ENCODE results near the gene APP. TPM values are rescaled to one million over a fixed set of nuclear protein-coding genes. Genes with fewer than 3 reads are reported as not detected.
"Not testable (repeated sequence)": the region's sequence is repeated elsewhere in the genome, so short reads cannot be mapped to it uniquely, and the experiment has no call there.

The APP gene
- total RNA-seq, 1 donor from 2014 or later = 1,790 TPM

DNA sequence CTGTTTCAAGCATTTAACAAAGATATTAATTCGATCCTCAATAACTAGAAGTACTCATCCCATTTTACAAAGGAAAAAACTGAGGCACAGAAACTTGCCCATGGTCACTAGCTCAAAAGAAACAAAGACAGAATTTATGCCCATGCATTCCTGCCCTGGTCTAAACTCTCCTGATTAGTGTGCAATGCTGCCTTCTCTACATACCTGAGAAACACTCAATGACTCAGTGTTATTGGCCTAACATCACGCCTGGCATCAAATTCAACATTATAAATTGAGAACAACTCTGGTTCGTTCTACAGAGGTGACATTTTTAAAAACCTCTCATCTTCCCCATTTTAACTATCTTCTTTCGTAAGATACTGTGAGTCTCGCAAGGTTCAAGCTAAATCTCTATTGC, 5.2 kb downstream of the APP start:
- no peak for DNase-seq (ENCODE audit: extremely low read depth, low read depth, low spot score)

DNA sequence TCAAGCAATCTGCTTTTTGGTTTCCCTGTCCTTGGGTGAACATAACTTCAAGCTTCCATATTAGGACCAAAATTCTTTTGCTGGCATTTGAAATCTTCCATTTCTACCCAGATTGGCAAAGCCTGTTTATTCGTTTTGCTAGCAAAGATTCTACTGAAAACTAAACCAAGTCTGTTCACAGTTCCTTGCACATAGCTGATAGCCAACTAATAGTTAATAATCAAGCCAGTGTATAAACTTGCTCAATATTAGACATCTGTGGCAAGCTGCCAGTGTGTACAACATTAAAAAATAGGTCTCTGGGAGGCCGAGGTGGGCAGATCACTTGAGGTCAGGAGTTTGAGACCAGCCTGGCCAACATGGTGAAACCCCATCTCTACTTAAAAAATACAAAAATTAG, 6.3 kb downstream of the APP start:
- no peak for DNase-seq (ENCODE audit: extremely low read depth, low read depth, low spot score)

DNA sequence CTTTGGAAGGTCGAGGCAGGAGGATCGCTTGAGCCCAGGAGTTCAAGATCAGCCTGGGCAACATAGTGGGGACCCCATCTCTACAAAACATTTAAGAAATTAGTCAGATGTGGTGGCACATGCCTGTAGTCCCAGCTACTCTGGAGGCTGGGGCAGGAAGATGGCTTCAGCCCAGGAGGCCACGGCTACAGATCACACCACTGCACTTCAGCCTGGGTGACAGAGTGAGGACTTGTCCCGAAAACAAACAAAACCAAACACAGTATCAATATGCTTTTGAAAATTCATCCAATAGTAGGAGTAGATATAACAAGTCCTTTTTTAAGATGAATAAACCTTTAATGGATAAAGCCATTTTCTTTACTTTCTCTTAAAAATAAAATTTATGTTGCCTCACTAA, 8.5 kb downstream of the APP start:
- DNase-seq (ENCODE audit: extremely low read depth, low read depth, low spot score) = no peak

DNA sequence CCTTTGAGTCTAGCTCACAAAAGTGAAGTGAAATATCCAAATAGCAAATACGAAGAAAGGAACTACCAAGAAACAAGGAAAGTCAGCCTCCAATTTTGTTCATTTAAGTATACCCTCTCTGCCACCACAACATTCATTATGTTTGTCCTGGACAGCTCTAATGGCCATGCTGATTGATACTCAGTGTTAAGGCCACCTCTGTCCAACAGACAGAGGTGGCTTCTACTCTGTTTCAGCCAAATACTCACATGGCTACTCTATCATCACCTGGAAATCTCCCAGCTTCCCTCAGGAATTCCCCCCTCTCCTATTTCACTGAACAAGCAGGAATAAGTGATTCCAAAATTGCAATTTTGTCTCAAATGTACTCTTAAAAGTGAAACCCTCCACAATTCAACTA, 10.7 kb downstream of the APP start:
- DNase-seq (ENCODE audit: extremely low read depth, low read depth, low spot score) = no peak

DNA sequence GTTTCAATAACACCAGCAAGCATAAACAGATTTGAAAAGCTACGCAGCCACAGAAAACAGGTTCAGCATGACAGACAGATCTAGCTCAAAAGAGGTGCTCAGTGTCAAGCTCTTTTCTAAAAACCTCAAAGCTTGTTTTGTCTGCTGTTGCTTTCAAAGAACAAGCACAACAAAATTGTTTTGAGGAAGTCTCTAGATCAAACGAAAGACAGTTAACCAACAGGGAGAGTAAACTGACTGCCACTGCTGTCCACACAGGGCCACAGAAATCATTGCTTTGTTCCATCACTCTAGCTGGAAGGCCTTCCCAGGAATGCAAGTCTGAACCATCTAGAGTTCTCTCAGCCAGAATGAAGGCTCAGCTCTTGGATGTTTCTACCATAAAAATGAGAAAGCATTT, 12.8 kb downstream of the APP start:
- no peak for DNase-seq (ENCODE audit: extremely low read depth, low read depth, low spot score)

DNA sequence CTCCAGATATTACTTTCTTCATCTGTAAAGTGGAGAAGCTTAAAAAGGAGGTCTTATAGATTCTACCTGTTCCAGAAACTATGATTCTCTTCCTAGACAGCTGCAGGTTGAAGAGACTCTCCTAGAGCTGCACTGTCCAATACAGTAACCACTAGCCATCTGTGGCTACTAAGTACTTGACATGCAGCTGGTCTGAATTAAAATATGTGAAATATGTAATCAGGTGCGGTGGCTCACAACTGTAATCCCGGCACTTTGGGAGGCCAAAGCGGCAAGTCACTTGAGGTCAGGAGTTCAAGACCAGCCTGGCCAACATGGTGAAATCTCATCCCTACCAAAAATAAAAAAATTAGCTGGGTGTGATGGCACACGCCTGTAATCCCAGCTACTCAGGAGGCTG, 15.8 kb downstream of the APP start:
- no peak for DNase-seq (ENCODE audit: extremely low read depth, low read depth, low spot score)

DNA sequence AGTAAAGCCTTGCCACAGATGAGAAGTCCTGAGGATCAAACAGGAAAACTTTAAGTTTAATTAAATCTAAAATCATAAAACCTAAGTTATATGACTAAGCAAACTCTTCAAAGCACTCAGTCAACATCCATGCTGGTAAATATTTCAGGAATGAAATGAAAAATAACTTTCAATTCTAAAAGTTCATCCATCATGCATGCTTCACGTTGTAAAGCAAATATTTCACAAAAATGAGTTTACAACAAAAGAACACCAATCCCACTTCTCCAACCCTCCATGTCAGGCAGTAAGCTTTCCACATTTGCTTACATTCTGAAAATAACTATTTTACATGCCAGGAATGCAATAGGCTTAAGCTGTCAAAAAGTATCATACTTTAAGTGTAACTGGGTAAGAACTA, 16.8 kb downstream of the APP start:
- no peak for DNase-seq (ENCODE audit: extremely low read depth, low read depth, low spot score)

DNA sequence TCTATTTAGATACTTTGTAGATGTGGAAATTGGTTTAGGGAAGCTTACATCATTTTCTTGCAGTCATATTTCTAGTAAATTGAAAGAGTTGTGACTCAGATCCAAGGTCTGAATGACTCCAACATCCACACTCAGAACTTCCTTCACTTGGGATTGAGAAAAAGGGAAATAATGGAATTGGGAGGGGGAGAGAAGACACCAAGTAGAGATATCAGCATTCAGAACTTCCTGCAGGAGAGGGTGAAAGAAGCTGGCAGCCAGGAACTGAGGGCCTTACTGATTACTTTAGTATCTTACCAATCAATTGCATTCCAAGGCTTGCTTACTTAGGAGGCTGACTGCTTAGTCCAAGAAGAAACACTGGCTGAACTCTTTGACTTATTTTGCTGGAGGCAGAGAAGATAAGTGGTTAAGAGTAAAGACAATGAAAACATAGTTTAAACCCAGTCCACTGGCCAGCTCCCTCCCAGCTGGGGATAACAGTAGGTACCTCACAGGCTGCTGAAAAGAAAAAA, 21.7 kb downstream of the APP start:
- no peak for DNase-seq (ENCODE audit: extremely low read depth, low read depth, low spot score)

DNA sequence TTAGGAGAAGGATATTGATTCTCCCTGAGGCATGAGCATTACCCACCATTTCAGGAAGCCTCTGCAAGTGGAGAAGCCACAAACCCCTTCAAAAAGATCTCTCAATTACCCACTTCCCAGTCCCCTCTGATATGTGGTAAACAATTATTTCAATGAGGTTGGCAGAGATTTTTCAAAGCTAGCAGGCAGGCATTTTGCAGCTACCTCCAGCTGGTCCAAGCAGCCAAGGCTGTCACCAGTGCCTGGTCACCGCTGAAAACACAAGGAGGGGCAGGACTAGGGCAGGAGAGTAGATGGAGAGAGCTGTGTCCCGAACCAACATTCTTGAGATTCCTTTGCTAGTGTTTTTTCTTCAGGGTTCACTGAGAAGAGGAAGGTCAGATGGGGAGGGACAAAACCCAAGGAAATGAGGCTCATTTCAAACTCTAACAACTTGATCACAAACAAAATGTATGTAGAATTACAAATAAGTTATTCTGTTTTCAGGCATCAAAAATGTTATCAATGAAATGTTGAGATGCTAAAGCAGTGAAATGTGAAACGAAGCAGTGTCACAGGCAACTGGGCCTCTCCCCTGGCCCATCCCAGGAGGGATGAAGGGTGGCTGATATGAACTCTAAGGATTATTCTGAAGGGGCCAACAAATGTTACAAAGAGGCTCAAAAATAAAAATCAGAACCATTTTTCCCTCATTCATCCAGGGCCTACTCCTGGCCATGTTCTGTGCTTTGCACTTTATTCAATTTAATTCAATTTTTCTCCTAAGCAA, 22.3 kb downstream of the APP start:
- no peak for DNase-seq (ENCODE audit: extremely low read depth, low read depth, low spot score)

DNA sequence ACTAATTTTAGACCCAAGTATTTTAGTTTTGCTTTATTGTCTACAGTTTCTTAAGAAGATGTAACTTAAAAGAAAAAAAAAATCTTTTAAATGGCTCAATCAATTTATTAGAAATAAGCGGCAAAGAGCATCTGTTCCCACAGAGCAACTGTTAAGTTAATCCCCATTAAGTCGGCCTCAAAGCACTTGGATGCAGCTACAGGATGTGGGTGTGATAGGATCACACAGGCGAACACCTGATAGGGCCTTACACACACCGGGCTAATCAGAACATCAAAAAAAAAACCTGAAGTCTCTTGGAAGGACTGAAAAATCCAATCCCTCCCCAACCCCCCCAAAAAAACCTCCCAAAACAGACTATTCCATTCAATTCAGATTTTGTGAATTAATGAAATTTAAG, 23.0 kb downstream of the APP start:
- DNase-seq (ENCODE audit: extremely low read depth, low read depth, low spot score) = no peak

DNA sequence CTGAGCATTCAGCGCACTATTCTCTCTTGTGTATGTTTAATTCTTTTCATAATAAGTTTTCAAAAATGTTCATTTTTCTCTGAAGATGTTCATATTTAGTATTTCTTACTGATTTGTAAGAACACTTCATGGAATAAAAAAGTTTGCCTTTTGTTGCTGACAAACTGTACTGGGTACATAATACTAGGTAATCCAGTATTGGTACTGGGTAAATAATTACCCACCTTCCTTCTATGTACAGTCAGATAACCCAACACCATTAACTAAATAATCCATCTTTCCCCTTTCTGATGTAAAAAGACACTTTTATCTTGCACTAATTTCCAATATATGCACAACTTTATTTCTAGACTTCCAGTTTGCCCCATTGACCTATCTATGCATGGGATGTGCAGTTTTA, 23.9 kb downstream of the APP start:
- no peak for DNase-seq (ENCODE audit: extremely low read depth, low read depth, low spot score)

DNA sequence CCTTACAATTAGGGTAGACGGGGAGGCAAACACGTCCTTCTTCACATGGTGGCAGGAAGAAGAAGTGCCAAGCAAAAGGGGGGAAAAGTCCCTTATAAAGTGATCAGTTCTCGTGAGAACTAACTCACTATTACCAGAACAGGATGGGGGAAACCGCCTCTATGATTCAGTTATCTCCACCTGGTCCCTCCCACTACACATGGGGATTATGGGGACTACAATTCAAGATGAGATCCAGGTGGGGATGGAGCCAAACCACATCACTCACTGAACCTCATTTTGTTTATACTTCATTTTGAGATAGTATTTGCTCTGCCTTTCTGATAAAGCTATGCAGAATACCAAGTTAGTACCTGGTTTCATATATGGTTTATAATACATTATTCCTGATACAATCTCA, 26.5 kb downstream of the APP start:
- no peak for DNase-seq (ENCODE audit: extremely low read depth, low read depth, low spot score)

DNA sequence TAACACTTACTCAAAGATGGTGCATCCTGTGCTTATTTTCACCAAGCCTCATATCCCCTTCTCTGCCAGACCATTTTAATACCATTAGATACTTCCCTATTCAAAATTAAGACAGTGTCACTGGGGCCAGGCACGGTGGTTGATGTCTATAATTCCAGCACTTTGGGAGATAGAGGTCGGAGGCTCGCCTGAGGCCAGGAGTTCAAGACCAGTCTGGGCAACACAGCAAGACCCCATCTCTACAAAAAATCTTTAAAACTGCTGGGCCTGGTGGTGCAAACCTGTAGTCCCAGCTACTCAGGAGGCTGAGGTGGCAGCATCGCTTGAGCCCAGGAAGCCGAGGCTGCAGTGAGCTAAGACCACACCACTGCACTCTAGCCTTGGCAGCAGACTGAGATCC, 28.2 kb downstream of the APP start:
- no peak for DNase-seq (ENCODE audit: extremely low read depth, low read depth, low spot score)

DNA sequence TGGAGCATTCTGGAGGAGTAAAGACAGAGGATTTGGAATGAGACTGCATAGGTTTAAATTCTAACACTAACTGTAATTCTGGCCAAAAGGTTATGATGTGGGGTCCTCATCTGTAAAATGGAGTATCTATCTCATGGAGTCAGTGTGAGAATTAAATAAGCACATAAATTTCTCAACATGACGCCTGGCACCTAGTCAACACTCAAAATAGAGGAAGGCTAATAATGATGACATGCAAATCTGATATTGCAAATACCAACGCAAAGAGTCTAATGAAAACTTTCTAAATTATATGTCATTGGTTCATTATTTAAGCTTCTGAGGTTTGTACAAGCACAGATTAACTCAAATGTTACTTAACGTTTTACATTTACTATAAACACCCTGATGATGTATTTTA, 29.6 kb downstream of the APP start:
- DNase-seq (ENCODE audit: extremely low read depth, low read depth, low spot score) = no peak

DNA sequence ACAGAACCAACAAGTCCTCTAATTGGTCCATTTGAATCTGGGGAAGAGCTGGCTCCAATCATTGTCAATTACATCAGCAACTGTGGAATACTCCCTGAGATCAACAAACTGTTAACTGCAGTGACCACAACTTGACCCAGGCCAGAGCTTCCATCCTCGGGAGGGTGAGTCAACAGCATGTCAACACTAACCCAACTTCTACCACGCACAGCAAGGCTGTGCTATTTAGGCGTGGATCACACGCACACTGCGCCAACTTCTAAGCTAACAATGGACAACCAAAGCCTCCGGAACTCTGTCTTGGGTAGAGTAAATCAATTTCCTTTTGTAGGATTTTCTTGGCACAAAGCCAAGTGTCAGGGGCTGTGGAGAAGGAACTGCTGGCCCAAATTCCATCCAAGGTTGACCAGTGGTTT, 30.4 kb downstream of the APP start:
- peak; percentile 98 for DNase-seq (ENCODE audit: extremely low read depth, low read depth, low spot score)

DNA sequence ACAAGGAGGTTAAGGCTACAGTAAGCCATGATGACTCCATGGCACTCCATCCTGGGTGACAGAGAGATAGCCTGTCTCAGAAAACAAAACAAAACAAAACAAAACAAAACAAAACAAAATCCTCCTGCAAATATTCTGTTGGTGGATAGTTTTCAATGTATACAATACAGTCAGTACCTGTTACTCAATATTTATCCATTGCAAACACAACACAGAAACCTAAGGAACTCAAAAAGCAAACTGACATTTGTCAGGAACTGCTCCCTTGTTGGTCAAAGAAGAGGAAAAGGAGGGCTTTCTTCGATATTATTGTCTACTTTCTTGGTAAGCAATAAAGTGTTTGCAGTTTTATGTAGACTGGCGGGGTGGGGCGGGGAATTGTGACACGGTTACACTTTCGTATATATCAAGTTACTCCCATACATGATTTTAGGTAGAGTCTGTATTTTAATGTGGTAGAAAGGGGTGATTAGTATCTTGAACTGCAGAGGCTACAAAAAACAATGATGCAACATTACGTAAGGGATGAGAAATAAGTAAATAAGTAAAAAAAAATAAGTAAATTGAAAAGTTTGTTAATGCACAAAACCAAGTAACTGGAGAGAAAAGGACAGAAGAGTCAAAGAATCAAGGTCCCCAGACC, 31.8 kb downstream of the APP start:
- DNase-seq (ENCODE audit: extremely low read depth, low read depth, low spot score) = no peak

DNA sequence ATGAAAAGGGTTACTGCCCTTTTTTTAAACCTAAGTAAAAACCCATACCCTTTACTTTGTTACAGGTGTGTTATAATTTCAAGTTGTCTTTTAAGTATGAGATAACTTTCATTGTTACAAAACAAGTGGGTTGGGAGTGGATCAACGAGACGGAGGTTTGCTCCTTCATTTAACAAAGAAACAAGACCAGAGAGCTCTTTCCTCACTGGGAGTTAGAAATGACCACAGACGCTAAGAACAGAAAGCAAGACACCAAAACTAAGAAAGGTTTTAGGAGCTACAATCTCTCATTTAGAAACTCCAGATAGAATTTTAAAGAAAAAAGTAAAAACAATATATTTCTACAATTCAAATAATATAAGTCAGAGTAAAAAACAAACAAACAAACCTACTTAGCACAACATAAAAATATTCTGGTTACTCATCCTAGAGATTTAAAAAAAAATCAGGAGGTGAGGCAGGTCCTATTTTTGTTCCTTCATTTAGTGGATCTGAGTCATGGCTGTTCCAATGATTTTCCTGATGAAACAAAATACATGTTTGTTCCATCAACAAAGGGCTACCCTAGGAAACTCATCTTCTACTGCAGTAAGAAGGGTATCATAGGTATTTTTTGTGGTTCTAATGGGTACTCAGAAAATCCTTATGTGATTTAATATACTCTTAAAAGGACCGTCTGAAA, 33.0 kb downstream of the APP start:
- no peak for DNase-seq (ENCODE audit: extremely low read depth, low read depth, low spot score)

DNA sequence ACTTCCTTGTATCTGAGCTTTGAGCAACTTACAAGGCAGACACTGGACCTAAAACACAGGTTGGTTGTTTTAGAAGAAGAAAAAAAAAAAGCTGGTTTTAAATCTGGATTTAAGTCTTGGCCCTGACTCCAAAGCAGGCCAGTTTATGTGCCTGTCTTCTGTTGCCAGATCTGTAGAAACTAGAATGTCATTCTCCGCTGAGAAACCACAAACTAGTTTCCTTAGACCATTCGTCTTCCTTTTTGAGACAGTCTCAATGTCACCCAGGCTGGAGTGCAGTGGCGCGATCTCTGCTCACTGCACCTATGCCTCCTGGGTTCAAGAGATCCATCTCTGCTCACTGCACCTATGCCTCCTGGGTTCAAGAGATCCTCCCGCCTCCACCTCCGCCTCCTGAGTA, 33.9 kb downstream of the APP start:
- no peak for DNase-seq (ENCODE audit: extremely low read depth, low read depth, low spot score)

DNA sequence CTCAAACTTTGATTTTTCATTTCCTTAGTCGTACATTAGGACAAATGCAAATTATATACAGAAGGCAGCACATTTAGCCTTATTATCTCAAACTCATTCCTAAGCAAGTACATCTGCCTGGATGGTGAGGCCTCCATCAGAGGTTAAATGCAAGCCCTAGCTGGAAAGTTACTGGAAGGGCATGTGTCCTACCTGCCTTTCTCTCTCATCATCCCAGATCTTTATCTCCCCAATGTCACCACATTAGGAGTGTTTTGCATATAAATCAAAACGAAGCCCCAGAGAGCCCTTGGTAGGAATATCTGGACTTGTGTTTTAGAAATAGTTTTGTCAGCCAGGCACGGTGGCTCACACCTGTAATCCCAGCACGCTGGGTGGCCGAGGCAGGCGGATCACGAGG, 35.0 kb downstream of the APP start:
- no peak for DNase-seq (ENCODE audit: extremely low read depth, low read depth, low spot score)

DNA sequence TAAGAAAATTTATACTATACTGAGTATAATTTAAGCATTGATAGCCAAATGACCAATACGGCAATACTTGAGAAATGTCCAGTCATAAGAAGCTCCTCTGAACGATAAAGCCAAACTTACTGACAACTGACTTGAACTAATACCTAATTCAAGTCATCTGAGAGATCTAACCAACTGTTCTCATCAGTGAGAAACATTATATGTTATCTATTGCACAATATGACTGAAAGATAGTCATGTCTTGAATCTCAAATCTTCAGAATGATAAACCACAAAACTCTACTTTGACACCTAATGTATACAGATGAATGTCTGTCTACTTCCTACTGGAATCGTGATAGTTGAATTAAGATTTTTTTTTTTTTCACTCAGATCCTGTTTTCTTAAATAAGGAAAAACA, 39.0 kb downstream of the APP start:
- no peak for DNase-seq (ENCODE audit: extremely low read depth, low read depth, low spot score)

DNA sequence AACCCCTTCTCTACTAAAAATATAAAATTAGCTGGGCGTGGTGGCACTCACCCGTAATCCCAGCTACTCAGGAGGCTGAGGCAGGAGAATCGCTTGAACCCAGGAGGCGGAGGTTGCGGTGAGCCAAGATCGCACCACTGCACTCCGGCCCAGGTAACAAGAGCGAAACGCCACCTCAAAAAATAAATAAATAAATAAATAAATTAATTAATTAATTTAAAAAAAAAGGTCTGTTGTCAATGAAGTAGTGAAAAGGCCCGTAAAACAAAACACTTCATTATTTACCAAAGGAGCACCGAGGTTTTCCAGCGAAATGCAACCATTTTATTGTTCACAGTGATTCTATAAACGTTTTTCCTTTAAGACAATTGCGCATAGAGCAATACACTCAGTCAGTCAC, 39.5 kb downstream of the APP start:
- DNase-seq (ENCODE audit: extremely low read depth, low read depth, low spot score) = not testable (repeated sequence)
